HEK293 (cell line): ENCODE measurements around the gene B4GALT5.

ENCODE experiments used
- CTCF ChIP-seq: fragments of 450-650 bp; formaldehyde crosslinking; IDR thresholded peaks from 2 replicates; pipeline ENCODE4 v1.5.1; 2016; ENCODE audit warnings: missing biosample characterization, missing genetic modification characterization
- TCF7L2 ChIP-seq: IDR thresholded peaks from 2 replicates; pipeline ENCODE4 v1.6.1; 2011; ENCODE audit warnings: low read depth, mild to moderate bottlenecking, inconsistent platforms, low read length, moderate library complexity, borderline replicate concordance
- ZBTB20 ChIP-seq: fragments of 450-650 bp; formaldehyde crosslinking; IDR thresholded peaks from 2 replicates; pipeline ENCODE4 v1.5.1; 2016; ENCODE audit warnings: missing biosample characterization, missing genetic modification characterization
- ZNF133 ChIP-seq: fragments of 450-650 bp; formaldehyde crosslinking; IDR thresholded peaks from 2 replicates; pipeline ENCODE4 v1.5.1; 2016; ENCODE audit warnings: missing biosample characterization, missing genetic modification characterization
- ZNF169 ChIP-seq: fragments of 450-650 bp; formaldehyde crosslinking; IDR thresholded peaks from 2 replicates; pipeline ENCODE4 v1.5.1; 2016; ENCODE audit warnings: missing biosample characterization, missing genetic modification characterization
- ZNF2 ChIP-seq: fragments of 450-650 bp; formaldehyde crosslinking; IDR thresholded peaks from 2 replicates; pipeline ENCODE4 v1.5.1; 2016; ENCODE audit warnings: missing biosample characterization, missing genetic modification characterization
- ZNF23 ChIP-seq: fragments of 450-650 bp; formaldehyde crosslinking; IDR thresholded peaks from 2 replicates; pipeline ENCODE4 v1.5.1; 2016; ENCODE audit warnings: missing biosample characterization, missing genetic modification characterization, borderline replicate concordance
- ZNF549 ChIP-seq: fragments of 450-650 bp; IDR thresholded peaks from 2 replicates; pipeline ENCODE4 v1.5.1; 2018; ENCODE audit warnings: missing biosample characterization, missing genetic modification characterization, mild to moderate bottlenecking, inconsistent platforms, moderate library complexity

- TF ChIP-seq TCF7L2 (no peak), ZBTB20 (no peak), ZNF169 (tag by site-specific recombination) (no peak), CTCF (tag by site-specific recombination) (no peak), ZNF549 (tag by site-specific recombination) (no peak), ZNF2 (tag by site-specific recombination) (no peak), ZNF23 (tag by site-specific recombination) (no peak), ZNF133 (tag by site-specific recombination) (no peak)
Observed at GRCh38 chr20:49597825-49598395, 115.8 kb downstream of the B4GALT5 start.
